Suprapubic skin (tissue), 4 donors: ENCODE results near the gene VPS33B. TPM values are rescaled to one million over a fixed set of nuclear protein-coding genes. Genes with fewer than 3 reads are reported as not detected.

Experiments
- DNase-seq, 2 donors: peaks; one replicate each; pipeline ENCODE4 v3.0.0-alpha.2; 2019; ENCODE audit warnings: low spot score in 2 of 2
- H3K27ac ChIP-seq: fragments of 200-600 bp; sonication (generic); one replicate; pipeline ENCODE4 v1.5.1; 2019
- H3K27me3 ChIP-seq: fragments of 200-600 bp; sonication (generic); one replicate; pipeline ENCODE4 v1.5.1; 2019
- H3K36me3 ChIP-seq: fragments of 200-600 bp; sonication (generic); one replicate; pipeline ENCODE4 v1.5.1; 2019
- H3K4me1 ChIP-seq: fragments of 200-600 bp; sonication (generic); one replicate; pipeline ENCODE4 v1.5.1; 2019
- H3K4me3 ChIP-seq: fragments of 200-600 bp; sonication (generic); one replicate; pipeline ENCODE4 v1.5.1; 2019; ENCODE audit warnings: mild to moderate bottlenecking
- H3K9me3 ChIP-seq: fragments of 200-600 bp; sonication (generic); one replicate; pipeline ENCODE4 v1.5.1; 2019
- EP300 ChIP-seq: sonication (generic); formaldehyde crosslinking; IDR thresholded peaks from one replicate; pipeline ENCODE4 v1.6.1; 2017; ENCODE audit warnings: antibody characterized with exemption
- POLR2A ChIP-seq, 2 donors: fragments of 450-650 bp; IDR thresholded peaks; one replicate each; pipeline ENCODE4 v1.6.1; 2017; ENCODE audit warnings: antibody characterized with exemption in 2 of 2, mild to moderate bottlenecking in 2 of 2, moderate library complexity in 2 of 2
- POLR2AphosphoS5 ChIP-seq, 3 donors: sonication (generic); formaldehyde crosslinking; IDR thresholded peaks; one replicate each; pipeline ENCODE4 v1.6.1; 2017; ENCODE audit warnings: antibody characterized with exemption in 3 of 3
- WGBS: methylation state at CpG from one replicate; pipeline ENCODE4 v1.1.5; 2018; 5-methylcytosine and 5-hydroxymethylcytosine counted together
- total RNA-seq, 4 donors: library from RNA; depleted of rRNA; stranded (reverse); fragments of >200 nt; gene quantifications; one replicate each; pipeline ENCODE4 v1.1.0, GENCODE V29; 2016
- TF ChIP-seq, protein P1 (sequence below), 2 donors: fragments of 200-600 bp in 1 of 2; fragments of 450-650 bp in 1 of 2; sonication (generic) in 1 of 2; IDR thresholded peaks; one replicate each; pipeline ENCODE4 v1.5.1; 2016 to 2019; ENCODE audit warnings: antibody characterized with exemption in 2 of 2, mild to moderate bottlenecking in 1 of 2, moderate library complexity in 1 of 2

VPS33B gene
- total RNA-seq, 4 donors from 2014 or later, result 16.5 to 23.1 (median 18.4) TPM

DNA sequence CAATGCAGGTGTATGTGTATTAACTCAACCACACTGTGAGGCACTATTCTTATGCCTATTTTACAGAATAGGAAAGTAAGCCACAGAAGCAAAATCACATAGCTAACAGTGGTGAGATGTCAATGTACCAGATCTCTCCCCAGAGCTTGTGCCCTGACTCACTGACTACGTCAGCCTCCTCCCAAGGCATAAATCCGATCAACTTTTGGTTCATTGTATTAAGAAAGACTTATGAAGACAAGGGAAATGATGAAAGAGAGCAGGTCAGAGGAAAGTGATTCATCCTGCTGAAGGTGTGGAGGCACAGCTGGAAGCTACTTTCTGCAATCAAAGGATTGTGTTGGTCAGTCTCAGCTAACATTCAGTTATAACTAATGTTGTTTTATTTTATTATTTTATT is 44.6 kb upstream of the VPS33B start:
- DNase-seq, result no peak
- TF ChIP-seq EP300 (no peak), POLR2A (IDR thresholded peaks at IDR 0.05) (no peak), POLR2AphosphoS5 (IDR thresholded peaks at IDR 0.05) (no peak)
- TF ChIP-seq, protein P1, sequence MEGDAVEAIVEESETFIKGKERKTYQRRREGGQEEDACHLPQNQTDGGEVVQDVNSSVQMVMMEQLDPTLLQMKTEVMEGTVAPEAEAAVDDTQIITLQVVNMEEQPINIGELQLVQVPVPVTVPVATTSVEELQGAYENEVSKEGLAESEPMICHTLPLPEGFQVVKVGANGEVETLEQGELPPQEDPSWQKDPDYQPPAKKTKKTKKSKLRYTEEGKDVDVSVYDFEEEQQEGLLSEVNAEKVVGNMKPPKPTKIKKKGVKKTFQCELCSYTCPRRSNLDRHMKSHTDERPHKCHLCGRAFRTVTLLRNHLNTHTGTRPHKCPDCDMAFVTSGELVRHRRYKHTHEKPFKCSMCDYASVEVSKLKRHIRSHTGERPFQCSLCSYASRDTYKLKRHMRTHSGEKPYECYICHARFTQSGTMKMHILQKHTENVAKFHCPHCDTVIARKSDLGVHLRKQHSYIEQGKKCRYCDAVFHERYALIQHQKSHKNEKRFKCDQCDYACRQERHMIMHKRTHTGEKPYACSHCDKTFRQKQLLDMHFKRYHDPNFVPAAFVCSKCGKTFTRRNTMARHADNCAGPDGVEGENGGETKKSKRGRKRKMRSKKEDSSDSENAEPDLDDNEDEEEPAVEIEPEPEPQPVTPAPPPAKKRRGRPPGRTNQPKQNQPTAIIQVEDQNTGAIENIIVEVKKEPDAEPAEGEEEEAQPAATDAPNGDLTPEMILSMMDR (IDR thresholded peaks at IDR 0.05), result no peak
- peaks cover 17% of the 10 kb centered on the region for H3K27me3 ChIP-seq
- no peaks in the 10 kb centered on the region for H3K4me1 ChIP-seq
- H3K27ac ChIP-seq, result no peak overlapping the region
- H3K9me3 ChIP-seq, result no peaks in the 10 kb centered on the region
- no peak overlapping the region for H3K4me3 ChIP-seq
- H3K36me3 ChIP-seq, result no peaks in the 10 kb centered on the region
- 84% methylated on average over 2 of the region's 2 CpGs for WGBS

DNA sequence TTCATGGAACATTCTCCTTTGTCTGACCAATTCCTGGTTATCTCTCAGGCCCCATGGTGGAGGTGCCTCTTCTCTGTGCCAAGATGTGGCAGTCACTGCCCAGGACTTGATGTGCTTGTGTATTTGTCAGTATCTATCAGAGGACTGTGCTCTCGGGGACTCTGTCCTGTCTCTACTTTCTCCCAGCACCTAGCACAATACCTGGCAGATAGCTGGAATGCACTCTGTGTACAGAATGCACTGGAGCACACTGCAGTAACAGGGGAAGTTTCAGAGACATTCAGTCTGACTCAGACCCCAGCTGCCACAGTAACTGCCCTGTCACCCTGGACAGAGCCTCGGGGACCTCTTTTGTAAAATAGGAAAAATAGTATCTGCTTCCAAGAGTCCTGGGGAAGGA is 43.1 kb upstream of the VPS33B start:
- no peak for DNase-seq
- no peak overlapping the region for H3K27ac ChIP-seq
- H3K9me3 ChIP-seq, result no peaks in the 10 kb centered on the region
- H3K4me1 ChIP-seq, result no peaks in the 10 kb centered on the region
- H3K4me3 ChIP-seq, result no peak overlapping the region
- H3K27me3 ChIP-seq, result peaks cover 17% of the 10 kb centered on the region
- TF ChIP-seq, protein P1 (IDR thresholded peaks at IDR 0.05), result no peak
- no peak for TF ChIP-seq EP300
- no peak for TF ChIP-seq POLR2A (IDR thresholded peaks at IDR 0.05)
- no peak for TF ChIP-seq POLR2AphosphoS5 (IDR thresholded peaks at IDR 0.05)
- WGBS, result 73% methylated on average over 2 of the region's 2 CpGs
- H3K36me3 ChIP-seq, result no peaks in the 10 kb centered on the region

GRCh38 chr15:91061997-91062396 is 39.6 kb upstream of the VPS33B start:
- TF ChIP-seq, protein P1 (IDR thresholded peaks at IDR 0.05), result no peak
- no peak for TF ChIP-seq POLR2AphosphoS5 (IDR thresholded peaks at IDR 0.05)
- TF ChIP-seq POLR2A (IDR thresholded peaks at IDR 0.05), result no peak
- no peak for TF ChIP-seq EP300
- Histone ChIP-seq H3K36me3 (no peaks in the 10 kb centered on the region), H3K27me3 (peaks cover 18% of the 10 kb centered on the region), H3K9me3 (no peaks in the 10 kb centered on the region), H3K4me1 (no peaks in the 10 kb centered on the region), H3K27ac (no peak overlapping the region), H3K4me3 (no peak overlapping the region)
- 78% methylated on average over 5 of the region's 5 CpGs for WGBS
- DNase-seq, result no peak

GRCh38 chr15:91061230-91061629 is 38.8 kb upstream of the VPS33B start:
- Histone ChIP-seq H3K4me3 (no peak overlapping the region), H3K36me3 (no peaks in the 10 kb centered on the region), H3K9me3 (no peaks in the 10 kb centered on the region), H3K4me1 (no peaks in the 10 kb centered on the region), H3K27me3 (peaks cover 21% of the 10 kb centered on the region), H3K27ac (no peak overlapping the region)
- TF ChIP-seq, protein P1 (IDR thresholded peaks at IDR 0.05), result no peak
- DNase-seq, result no peak
- 65% methylated on average over 2 of the region's 2 CpGs for WGBS

DNA sequence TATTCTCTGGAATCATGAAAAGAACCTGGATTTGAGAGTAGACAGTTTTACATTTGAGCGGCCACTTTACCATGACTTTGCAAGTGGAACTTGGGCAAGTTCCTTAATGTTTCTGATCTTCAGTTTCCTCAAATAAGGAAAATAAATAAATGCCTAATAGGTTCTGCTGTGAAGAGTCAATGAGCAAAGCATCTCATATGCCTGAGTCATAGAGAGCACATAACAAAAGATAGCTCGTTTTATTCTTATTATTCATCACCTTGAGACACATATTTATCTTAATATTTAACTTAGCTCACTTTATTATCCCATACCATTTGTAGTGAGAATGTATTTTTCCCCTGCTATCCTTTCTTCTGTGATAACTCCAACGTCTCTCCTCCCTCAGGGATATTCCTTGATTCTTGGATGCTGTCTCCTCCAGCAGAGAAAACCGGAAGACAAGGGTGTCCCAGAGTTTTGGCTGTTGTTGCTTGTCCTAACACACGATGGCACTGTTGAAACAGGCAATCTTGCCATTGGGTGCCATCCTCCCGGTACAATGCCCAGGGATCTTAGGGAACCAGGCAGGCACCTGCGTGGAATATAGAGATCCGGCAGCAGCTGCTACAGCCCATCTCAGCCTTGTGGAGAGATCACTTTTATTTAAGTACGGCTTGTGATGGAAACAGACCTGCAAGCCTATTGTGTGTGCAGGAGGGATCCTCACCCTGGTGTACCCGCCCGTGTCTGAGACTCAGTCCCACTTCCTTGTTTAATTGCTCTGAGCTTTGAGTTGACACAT is 33.3 kb upstream of the VPS33B start:
- Histone ChIP-seq H3K27me3 (peaks cover 42% of the 10 kb centered on the region), H3K4me1 (peaks cover 4% of the 10 kb centered on the region), H3K4me3 (no peak overlapping the region), H3K27ac (no peak overlapping the region), H3K9me3 (no peaks in the 10 kb centered on the region), H3K36me3 (no peaks in the 10 kb centered on the region)
- TF ChIP-seq, protein P1 (IDR thresholded peaks at IDR 0.05), result peak; percentile 56 to 72
- no peak for TF ChIP-seq POLR2AphosphoS5 (IDR thresholded peaks at IDR 0.05)
- 29% methylated on average over 10 of the region's 11 CpGs for WGBS
- DNase-seq, result no peak
